SK-N-MC (cell line): Measurements from ENCODE around the gene SPHK1.

ENCODE experiments used
- EZH2 ChIP-seq: fragments of 200-600 bp; sonication (generic); IDR thresholded peaks from one replicate; pipeline ENCODE4 v1.6.1; 2017; ENCODE audit warnings: antibody characterized with exemption
- FOXP2 ChIP-seq: optimal IDR thresholded peaks from 2 replicates; pipeline ENCODE3; 2011; ENCODE audit warnings: mild to moderate bottlenecking, moderate library complexity; ENCODE audit not compliant: insufficient read depth; ENCODE audit errors: extremely low read length, control extremely low read depth
- POLR2AphosphoS5 ChIP-seq: IDR thresholded peaks from 2 replicates; pipeline ENCODE4 v1.6.1; 2012; ENCODE audit warnings: mild to moderate bottlenecking, low read depth, low read length, borderline replicate concordance

DNA sequence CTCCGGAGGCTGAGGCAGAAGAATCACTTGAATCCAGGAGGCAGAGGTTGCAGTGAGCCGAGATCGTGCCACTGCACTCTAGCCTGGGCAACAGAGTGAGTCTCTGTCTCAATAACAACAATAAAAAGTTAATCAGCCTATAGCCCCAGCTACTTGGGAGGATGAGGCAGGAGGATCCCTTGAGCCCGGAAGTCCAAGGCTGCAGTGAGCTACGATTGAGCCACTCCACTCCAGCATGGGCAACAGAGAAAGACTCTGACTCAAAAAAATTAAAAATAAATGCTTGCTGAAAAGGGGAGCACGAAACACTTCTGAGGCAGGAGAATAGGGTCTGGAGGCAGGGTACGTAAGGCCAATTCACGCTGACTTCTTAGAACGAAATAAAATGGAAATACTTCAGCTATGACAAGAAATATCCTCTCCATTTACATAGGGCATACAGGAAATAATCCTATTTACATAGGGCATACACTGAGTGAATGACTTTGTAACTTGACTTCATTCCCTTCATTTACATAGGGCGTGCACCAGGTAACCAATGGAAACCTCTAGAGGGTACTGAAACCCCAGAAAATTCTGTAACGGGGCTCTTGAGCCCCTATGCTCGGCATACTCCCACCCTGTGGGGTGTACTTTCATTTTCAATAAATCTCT lies 27.5 kb upstream of the SPHK1 start:
- TF ChIP-seq POLR2AphosphoS5 (no peak), EZH2 (no peak), FOXP2 (no peak)
